Suprapubic skin (tissue), 4 donors: Measurements from ENCODE around the gene KIRREL3.

ENCODE experiments used
- CTCF ChIP-seq, 2 donors: fragments of 200-600 bp in 1 of 2; fragments of 450-650 bp in 1 of 2; sonication (generic) in 1 of 2; IDR thresholded peaks; one replicate each; pipeline ENCODE4 v1.5.1; 2016 to 2019; ENCODE audit warnings: antibody characterized with exemption in 2 of 2, mild to moderate bottlenecking in 1 of 2, moderate library complexity in 1 of 2
- POLR2A ChIP-seq, 2 donors: fragments of 450-650 bp; IDR thresholded peaks; one replicate each; pipeline ENCODE4 v1.6.1; 2017; ENCODE audit warnings: antibody characterized with exemption in 2 of 2, mild to moderate bottlenecking in 2 of 2, moderate library complexity in 2 of 2
- POLR2AphosphoS5 ChIP-seq, 3 donors: sonication (generic); formaldehyde crosslinking; IDR thresholded peaks; one replicate each; pipeline ENCODE4 v1.6.1; 2017; ENCODE audit warnings: antibody characterized with exemption in 3 of 3

DNA sequence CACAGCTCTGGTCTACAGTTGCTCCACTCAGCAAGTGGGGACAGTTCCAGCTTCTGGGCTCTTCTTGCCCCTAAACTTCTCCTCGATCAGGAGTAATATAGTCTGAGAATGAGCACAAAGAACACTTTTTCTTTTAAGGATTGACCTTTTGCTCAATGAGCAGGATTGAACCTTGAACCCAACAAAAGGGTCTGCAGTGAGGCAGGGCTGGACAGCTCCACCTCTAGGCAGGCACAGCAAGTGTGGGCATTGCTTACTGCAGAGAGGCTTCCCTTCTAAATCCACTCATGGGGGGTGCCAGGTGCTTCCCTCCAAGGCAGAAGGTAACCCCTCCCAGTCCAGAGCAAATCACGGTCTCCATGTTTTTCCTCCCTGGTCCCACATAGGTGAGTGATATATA lies 365.6 kb downstream of the KIRREL3 start:
- TF ChIP-seq POLR2AphosphoS5 (IDR thresholded peaks at IDR 0.05) (no peak), CTCF (IDR thresholded peaks at IDR 0.05) (no peak), POLR2A (IDR thresholded peaks at IDR 0.05) (no peak)
